GM12801 (cell line): Measurements from ENCODE around the gene MAU2.

Experiments used
- CTCF ChIP-seq: IDR thresholded peaks from one replicate; pipeline ENCODE4 v1.5.1; 2011; ENCODE audit warnings: control low read depth; ENCODE audit not compliant: insufficient read length; ENCODE audit errors: extremely low read depth

Gene MAU2

GRCh38 chr19:19329126-19329525, 8.5 kb downstream of the MAU2 start:
- TF ChIP-seq CTCF, result no peak

- TF ChIP-seq CTCF, result no peak
Observed at GRCh38 chr19:19334063-19334988, 13.7 kb downstream of the MAU2 start.

- no peak for TF ChIP-seq CTCF
Observed at GRCh38 chr19:19334989-19335344, 14.3 kb downstream of the MAU2 start.

GRCh38 chr19:19335408-19336158, 15.0 kb downstream of the MAU2 start:
- TF ChIP-seq CTCF, result no peak

GRCh38 chr19:19336597-19336996, 16.0 kb downstream of the MAU2 start:
- no peak for TF ChIP-seq CTCF

GRCh38 chr19:19337120-19337519, 16.5 kb downstream of the MAU2 start:
- no peak for TF ChIP-seq CTCF

GRCh38 chr19:19338082-19338481, 17.5 kb downstream of the MAU2 start:
- TF ChIP-seq CTCF, result no peak
